ENCODE measurements around the gene PRSS2. TPM values are rescaled to one million over a fixed set of nuclear protein-coding genes. Genes with fewer than 3 reads are reported as not detected.

Gene PRSS2
- total RNA-seq, 1 donor from 2014 or later = not detected

DNA sequence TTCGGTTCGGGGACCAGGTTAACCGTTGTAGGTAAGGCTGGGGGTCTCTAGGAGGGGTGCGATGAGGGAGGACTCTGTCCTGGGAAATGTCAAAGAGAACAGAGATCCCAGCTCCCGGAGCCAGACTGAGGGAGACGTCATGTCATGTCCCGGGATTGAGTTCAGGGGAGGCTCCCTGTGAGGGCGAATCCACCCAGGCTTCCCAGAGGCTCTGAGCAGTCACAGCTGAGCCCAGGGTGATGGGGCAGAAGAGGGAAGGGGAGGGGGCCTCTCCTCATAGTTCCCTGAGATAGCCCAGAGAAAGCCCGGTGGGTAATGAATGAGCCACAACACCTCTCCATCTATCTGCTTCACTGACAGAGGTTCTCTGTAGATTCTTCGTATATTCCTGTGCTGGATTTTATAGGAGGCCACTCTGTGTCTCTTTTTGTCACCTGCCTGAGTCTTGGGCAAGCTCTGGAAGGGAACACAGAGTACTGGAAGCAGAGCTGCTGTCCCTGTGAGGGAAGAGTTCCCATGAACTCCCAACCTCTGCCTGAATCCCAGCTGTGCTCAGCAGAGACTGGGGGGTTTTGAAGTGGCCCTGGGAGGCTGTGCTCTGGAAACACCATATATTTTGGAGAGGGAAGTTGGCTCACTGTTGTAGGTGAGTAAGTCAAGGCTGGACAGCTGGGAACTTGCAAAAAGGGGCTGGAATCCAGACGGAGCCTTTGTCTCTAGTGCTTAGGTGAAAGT is 16.4 kb downstream of the PRSS2 start:
- Mint-ChIP-seq H3K4me1 (ENCODE audit: low read depth, unreplicated experiment) (no peaks in the 10 kb centered on the region), H3K4me3 (ENCODE audit: unreplicated experiment) (no peak overlapping the region), H3K27ac (ENCODE audit: unreplicated experiment) (no peak overlapping the region), H3K36me3 (ENCODE audit: unreplicated experiment) (no peaks in the 10 kb centered on the region), H3K27me3 (ENCODE audit: unreplicated experiment) (no peaks in the 10 kb centered on the region), H3K9me3 (ENCODE audit: unreplicated experiment) (peaks cover 2% of the 10 kb centered on the region)
- TF ChIP-seq, protein P1, sequence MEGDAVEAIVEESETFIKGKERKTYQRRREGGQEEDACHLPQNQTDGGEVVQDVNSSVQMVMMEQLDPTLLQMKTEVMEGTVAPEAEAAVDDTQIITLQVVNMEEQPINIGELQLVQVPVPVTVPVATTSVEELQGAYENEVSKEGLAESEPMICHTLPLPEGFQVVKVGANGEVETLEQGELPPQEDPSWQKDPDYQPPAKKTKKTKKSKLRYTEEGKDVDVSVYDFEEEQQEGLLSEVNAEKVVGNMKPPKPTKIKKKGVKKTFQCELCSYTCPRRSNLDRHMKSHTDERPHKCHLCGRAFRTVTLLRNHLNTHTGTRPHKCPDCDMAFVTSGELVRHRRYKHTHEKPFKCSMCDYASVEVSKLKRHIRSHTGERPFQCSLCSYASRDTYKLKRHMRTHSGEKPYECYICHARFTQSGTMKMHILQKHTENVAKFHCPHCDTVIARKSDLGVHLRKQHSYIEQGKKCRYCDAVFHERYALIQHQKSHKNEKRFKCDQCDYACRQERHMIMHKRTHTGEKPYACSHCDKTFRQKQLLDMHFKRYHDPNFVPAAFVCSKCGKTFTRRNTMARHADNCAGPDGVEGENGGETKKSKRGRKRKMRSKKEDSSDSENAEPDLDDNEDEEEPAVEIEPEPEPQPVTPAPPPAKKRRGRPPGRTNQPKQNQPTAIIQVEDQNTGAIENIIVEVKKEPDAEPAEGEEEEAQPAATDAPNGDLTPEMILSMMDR (IDR thresholded peaks at IDR 0.05; ENCODE audit: partially characterized antibody, unreplicated experiment) = no peak
- no peak for DNase-seq

- Mint-ChIP-seq H3K4me3 (ENCODE audit: unreplicated experiment) (no peak overlapping the region), H3K36me3 (ENCODE audit: unreplicated experiment) (no peaks in the 10 kb centered on the region), H3K27me3 (ENCODE audit: unreplicated experiment) (no peaks in the 10 kb centered on the region), H3K9me3 (ENCODE audit: unreplicated experiment) (peaks cover 2% of the 10 kb centered on the region), H3K4me1 (ENCODE audit: low read depth, unreplicated experiment) (no peaks in the 10 kb centered on the region), H3K27ac (ENCODE audit: unreplicated experiment) (no peak overlapping the region)
- no peak for DNase-seq
- TF ChIP-seq, protein P1 (IDR thresholded peaks at IDR 0.05; ENCODE audit: partially characterized antibody, unreplicated experiment) = no peak
These were observed 17.0 kb downstream of the PRSS2 start for GRCh38 chr7:142787783-142788182.

DNA sequence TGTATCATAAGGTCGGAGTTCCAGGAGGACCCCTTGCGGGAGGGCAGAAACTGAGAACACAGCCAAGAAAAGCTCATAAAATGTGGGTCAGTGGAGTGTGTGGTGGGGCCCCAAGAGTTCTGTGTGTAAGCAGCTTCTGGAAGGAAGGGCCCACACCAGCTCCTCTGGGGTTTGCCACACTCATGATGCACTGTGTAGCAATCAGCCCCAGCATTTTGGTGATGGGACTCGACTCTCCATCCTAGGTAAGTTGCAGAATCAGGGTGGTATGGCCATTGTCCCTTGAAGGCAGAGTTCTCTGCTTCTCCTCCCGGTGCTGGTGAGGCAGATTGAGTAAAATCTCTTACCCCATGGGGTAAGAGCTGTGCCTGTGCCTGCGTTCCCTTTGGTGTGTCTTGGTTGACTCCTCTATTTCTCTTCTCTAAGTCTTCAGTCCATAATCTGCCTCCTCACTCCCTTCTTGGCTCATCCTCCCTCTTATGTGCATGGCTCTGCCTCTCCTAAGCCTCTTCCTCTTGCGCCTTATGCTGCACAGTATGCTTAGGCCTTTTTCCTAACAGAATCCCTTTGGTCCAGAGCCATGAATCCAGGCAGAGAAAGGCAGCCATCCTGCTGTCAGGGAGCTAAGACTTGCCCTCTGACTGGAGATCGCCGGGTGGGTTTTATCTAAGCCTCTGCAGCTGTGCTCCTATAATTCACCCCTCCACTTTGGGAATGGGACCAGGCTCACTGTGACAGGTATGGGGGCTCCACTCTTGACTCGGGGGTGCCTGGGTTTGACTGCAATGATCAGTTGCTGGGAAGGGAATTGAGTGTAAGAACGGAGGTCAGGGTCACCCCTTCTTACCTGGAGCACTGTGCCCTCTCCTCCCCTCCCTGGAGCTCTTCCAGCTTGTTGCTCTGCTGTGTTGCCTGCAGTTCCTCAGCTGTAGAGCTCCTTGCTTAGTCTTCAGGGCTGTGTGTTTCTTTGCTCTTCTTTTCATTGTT is 17.8 kb downstream of the PRSS2 start:
- H3K9me3 Mint-ChIP-seq (ENCODE audit: unreplicated experiment) = peaks cover 2% of the 10 kb centered on the region
- H3K4me3 Mint-ChIP-seq (ENCODE audit: unreplicated experiment) = no peak overlapping the region
- no peak overlapping the region for H3K27ac Mint-ChIP-seq (ENCODE audit: unreplicated experiment)
- no peaks in the 10 kb centered on the region for H3K4me1 Mint-ChIP-seq (ENCODE audit: low read depth, unreplicated experiment)
- no peaks in the 10 kb centered on the region for H3K36me3 Mint-ChIP-seq (ENCODE audit: unreplicated experiment)
- DNase-seq = no peak
- no peaks in the 10 kb centered on the region for H3K27me3 Mint-ChIP-seq (ENCODE audit: unreplicated experiment)
- TF ChIP-seq, protein P1 (IDR thresholded peaks at IDR 0.05; ENCODE audit: partially characterized antibody, unreplicated experiment) = no peak

GRCh38 chr7:142789441-142789840 is 18.7 kb downstream of the PRSS2 start:
- H3K9me3 Mint-ChIP-seq (ENCODE audit: unreplicated experiment) = peaks cover 2% of the 10 kb centered on the region
- no peak overlapping the region for H3K4me3 Mint-ChIP-seq (ENCODE audit: unreplicated experiment)
- no peak overlapping the region for H3K27ac Mint-ChIP-seq (ENCODE audit: unreplicated experiment)
- no peaks in the 10 kb centered on the region for H3K36me3 Mint-ChIP-seq (ENCODE audit: unreplicated experiment)
- H3K4me1 Mint-ChIP-seq (ENCODE audit: low read depth, unreplicated experiment) = no peaks in the 10 kb centered on the region
- DNase-seq = no peak
- TF ChIP-seq, protein P1 (IDR thresholded peaks at IDR 0.05; ENCODE audit: partially characterized antibody, unreplicated experiment) = no peak
- peaks cover 1% of the 10 kb centered on the region for H3K27me3 Mint-ChIP-seq (ENCODE audit: unreplicated experiment)
